ENCODE data around the gene MRAS.

- TF ChIP-seq, protein P1, sequence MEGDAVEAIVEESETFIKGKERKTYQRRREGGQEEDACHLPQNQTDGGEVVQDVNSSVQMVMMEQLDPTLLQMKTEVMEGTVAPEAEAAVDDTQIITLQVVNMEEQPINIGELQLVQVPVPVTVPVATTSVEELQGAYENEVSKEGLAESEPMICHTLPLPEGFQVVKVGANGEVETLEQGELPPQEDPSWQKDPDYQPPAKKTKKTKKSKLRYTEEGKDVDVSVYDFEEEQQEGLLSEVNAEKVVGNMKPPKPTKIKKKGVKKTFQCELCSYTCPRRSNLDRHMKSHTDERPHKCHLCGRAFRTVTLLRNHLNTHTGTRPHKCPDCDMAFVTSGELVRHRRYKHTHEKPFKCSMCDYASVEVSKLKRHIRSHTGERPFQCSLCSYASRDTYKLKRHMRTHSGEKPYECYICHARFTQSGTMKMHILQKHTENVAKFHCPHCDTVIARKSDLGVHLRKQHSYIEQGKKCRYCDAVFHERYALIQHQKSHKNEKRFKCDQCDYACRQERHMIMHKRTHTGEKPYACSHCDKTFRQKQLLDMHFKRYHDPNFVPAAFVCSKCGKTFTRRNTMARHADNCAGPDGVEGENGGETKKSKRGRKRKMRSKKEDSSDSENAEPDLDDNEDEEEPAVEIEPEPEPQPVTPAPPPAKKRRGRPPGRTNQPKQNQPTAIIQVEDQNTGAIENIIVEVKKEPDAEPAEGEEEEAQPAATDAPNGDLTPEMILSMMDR (IDR thresholded peaks at IDR 0.05), result no peak
- no peak for TF ChIP-seq POLR2A (IDR thresholded peaks at IDR 0.05)
These were observed 37.9 kb upstream of the MRAS start for GRCh38 chr3:138310494-138310893.
